Stimulated activated CD4-positive, alpha-beta T cell treated with anti-CD3 and anti-CD28 coated beads, TNF-alpha, amount 100 ng/mL, for 4 hours (primary cell): ENCODE measurements around the gene KDF1.
A peak's percentile ranks its signal among the peaks of the same experiment; 100 is the strongest.

Experiments used
- DNase-seq, 3 experiments: peaks; one replicate each; pipeline ENCODE4 v3.0.0-alpha.2; 2020; ENCODE audit warnings: low read depth in 3 of 3

KDF1 gene

GRCh38 chr1:26959722-26960624, at the start of gene KDF1:
Gene KDF1 (minus strand): TSS chr1:26960468. CDS start chr1:26952380, 8,088 bp downstream.
- DNase-seq, result peak; percentile 17 to 35 (median 29)

GRCh38 chr1:27009601-27010197, 49.4 kb upstream of the KDF1 start:
- no peak for DNase-seq

- DNase-seq, result no peak
Observed at GRCh38 chr1:27007909-27008582, 47.8 kb upstream of the KDF1 start.

- no peak for DNase-seq
Observed at GRCh38 chr1:27006683-27007082, 46.4 kb upstream of the KDF1 start.

- DNase-seq, result no peak
Observed at GRCh38 chr1:27005648-27006496, 45.6 kb upstream of the KDF1 start.

GRCh38 chr1:27005166-27005530, 44.9 kb upstream of the KDF1 start:
- no peak for DNase-seq

GRCh38 chr1:27004471-27005165, 44.4 kb upstream of the KDF1 start:
- DNase-seq, result no peak

GRCh38 chr1:27003745-27004470, 43.6 kb upstream of the KDF1 start:
- DNase-seq, result no peak

GRCh38 chr1:27001570-27002360, 41.5 kb upstream of the KDF1 start:
- DNase-seq, result no peak

GRCh38 chr1:27000817-27001460, 40.7 kb upstream of the KDF1 start:
- no peak for DNase-seq

GRCh38 chr1:27000090-27000816, 40.0 kb upstream of the KDF1 start:
- DNase-seq, result no peak

- no peak for DNase-seq
Observed at GRCh38 chr1:26999440-26999987, 39.2 kb upstream of the KDF1 start.

- DNase-seq, result no peak
Observed at GRCh38 chr1:26998429-26999300, 38.4 kb upstream of the KDF1 start.

GRCh38 chr1:26996665-26997064, 36.4 kb upstream of the KDF1 start:
- no peak for DNase-seq

- no peak for DNase-seq
Observed at GRCh38 chr1:26996024-26996423, 35.8 kb upstream of the KDF1 start.

- DNase-seq, result no peak
Observed at GRCh38 chr1:26994787-26995517, 34.7 kb upstream of the KDF1 start.
